K562 (cell line): ENCODE results near the gene FRMD7.

Experiments used
- ATF2 ChIP-seq: sonication (generic); formaldehyde crosslinking; IDR thresholded peaks from 2 replicates; pipeline ENCODE4 v1.8.1; 2022; ENCODE audit warnings: missing genetic modification reagents
- EP300 ChIP-seq: IDR thresholded peaks from 2 replicates; pipeline ENCODE4 v1.6.1; 2012; ENCODE audit warnings: low read length, improper control_type of control experiment
- HNRNPUL1 ChIP-seq: fragments of 200-400 bp; formaldehyde crosslinking; IDR thresholded peaks from 2 replicates; pipeline ENCODE4 v1.6.1; 2017; ENCODE audit warnings: low read length
- KDM1A ChIP-seq, 2 experiments: fragments of 450-650 bp; IDR thresholded peaks; 2 replicates each; pipeline ENCODE4 v1.6.1; 2016; ENCODE audit warnings: mild to moderate bottlenecking in 2 of 2
- SREBF2 ChIP-seq: sonication (generic); formaldehyde crosslinking; IDR thresholded peaks from 2 replicates; pipeline ENCODE4 v1.4.0; 2020; ENCODE audit warnings: mild to moderate bottlenecking, missing genetic modification reagents
- TCF7L2 ChIP-seq: fragments of 150-350 bp; IDR thresholded peaks from 2 replicates; pipeline ENCODE4 v1.6.1; 2016; ENCODE audit warnings: low read depth, mild to moderate bottlenecking, low read length, moderate library complexity
- ZBTB11 ChIP-seq, 3 experiments: fragments of 200-800 bp in 1 of 3; fragments of 250-450 bp in 1 of 3; fragments of 450-650 bp in 1 of 3; sonication (Bioruptor Pico) in 1 of 3; sonication (Bioruptor generic) in 1 of 3; formaldehyde crosslinking in 1 of 3; IDR thresholded peaks; 2 replicates each; pipeline versions ENCODE4 v1.6.1 to v1.8.0; 2016 to 2022; ENCODE audit warnings: mild to moderate bottlenecking in 2 of 3, missing genetic modification characterization in 2 of 3, missing compliant biosample characterization in 1 of 3, moderate library complexity in 1 of 3
- TF ChIP-seq, protein P1 (sequence below), 3 experiments: IDR thresholded peaks in 2 of 3; conservative IDR thresholded peaks in 1 of 3; 2 replicates each; pipeline ENCODE4 v1.5.1; 2011 to 2012; ENCODE audit warnings: low read length in 3 of 3, mild to moderate bottlenecking in 3 of 3, control low read depth in 2 of 3, improper control_type of control experiment in 1 of 3, inconsistent platforms in 1 of 3, low read depth in 1 of 3, mixed read lengths in 1 of 3, moderate library complexity in 1 of 3; ENCODE audit not compliant: insufficient read depth in 2 of 3

GRCh38 chrX:132114607-132115006, 13.2 kb downstream of the FRMD7 start:
- TF ChIP-seq ZBTB11 (CRISPR knock-in tag; IDR thresholded peaks at IDR 0.05) (no peak), TCF7L2 (no peak), KDM1A (IDR thresholded peaks at IDR 0.05) (no peak), SREBF2 (CRISPR knock-in tag) (no peak), ATF2 (CRISPR knock-in tag) (no peak), HNRNPUL1 (no peak), EP300 (no peak)
- TF ChIP-seq, protein P1, sequence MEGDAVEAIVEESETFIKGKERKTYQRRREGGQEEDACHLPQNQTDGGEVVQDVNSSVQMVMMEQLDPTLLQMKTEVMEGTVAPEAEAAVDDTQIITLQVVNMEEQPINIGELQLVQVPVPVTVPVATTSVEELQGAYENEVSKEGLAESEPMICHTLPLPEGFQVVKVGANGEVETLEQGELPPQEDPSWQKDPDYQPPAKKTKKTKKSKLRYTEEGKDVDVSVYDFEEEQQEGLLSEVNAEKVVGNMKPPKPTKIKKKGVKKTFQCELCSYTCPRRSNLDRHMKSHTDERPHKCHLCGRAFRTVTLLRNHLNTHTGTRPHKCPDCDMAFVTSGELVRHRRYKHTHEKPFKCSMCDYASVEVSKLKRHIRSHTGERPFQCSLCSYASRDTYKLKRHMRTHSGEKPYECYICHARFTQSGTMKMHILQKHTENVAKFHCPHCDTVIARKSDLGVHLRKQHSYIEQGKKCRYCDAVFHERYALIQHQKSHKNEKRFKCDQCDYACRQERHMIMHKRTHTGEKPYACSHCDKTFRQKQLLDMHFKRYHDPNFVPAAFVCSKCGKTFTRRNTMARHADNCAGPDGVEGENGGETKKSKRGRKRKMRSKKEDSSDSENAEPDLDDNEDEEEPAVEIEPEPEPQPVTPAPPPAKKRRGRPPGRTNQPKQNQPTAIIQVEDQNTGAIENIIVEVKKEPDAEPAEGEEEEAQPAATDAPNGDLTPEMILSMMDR (IDR thresholded peaks at IDR 0.05 in 2 of 3, conservative IDR thresholded peaks at IDR 0.05 in 1 of 3; ENCODE audit: insufficient read depth in 2 of 3, low read depth in 1 of 3, low read length in 3 of 3): no peak
